ENCODE data around the gene LMX1A.

LMX1A gene

GRCh38 chr1:165218731-165219130 is 137.8 kb downstream of the LMX1A start:
- no peak for DNase-seq (ENCODE audit: low read depth)

GRCh38 chr1:165217958-165218357 is 138.6 kb downstream of the LMX1A start:
- DNase-seq (ENCODE audit: low read depth), result no peak

- DNase-seq (ENCODE audit: low read depth), result no peak
Measured at GRCh38 chr1:165216254-165216653, 140.3 kb downstream of the LMX1A start.

- no peak for DNase-seq (ENCODE audit: low read depth)
Measured at GRCh38 chr1:165215676-165216075, 140.8 kb downstream of the LMX1A start.

GRCh38 chr1:165212229-165212628 is 144.3 kb downstream of the LMX1A start:
- DNase-seq (ENCODE audit: low read depth), result no peak

GRCh38 chr1:165207853-165208515 is 148.5 kb downstream of the LMX1A start:
- no peak for DNase-seq (ENCODE audit: low read depth)

GRCh38 chr1:165205145-165205544 is 151.4 kb downstream of the LMX1A start:
- no peak for DNase-seq (ENCODE audit: low read depth)

DNA sequence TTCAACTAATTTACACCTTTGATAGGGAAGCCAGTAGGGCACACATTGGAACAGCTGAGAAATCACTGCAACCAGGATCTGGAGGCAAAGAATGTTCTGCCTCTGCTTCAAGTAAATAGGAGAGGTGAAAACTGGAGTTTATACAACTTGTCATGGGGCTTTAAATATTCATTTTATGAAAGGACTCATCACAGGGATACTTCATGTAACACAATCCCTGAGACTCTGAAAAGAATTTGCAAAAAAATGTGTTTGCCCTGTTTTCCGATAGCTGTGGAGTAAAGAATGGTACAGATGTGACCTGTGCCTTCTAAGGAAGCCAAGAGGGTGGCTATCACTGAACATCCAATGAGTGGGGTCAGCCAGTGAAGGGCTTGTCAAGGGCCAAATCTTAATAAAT is 152.0 kb downstream of the LMX1A start:
- DNase-seq (ENCODE audit: low read depth), result no peak

GRCh38 chr1:165191087-165191486 is 165.4 kb downstream of the LMX1A start:
- DNase-seq (ENCODE audit: low read depth), result no peak

- DNase-seq (ENCODE audit: low read depth), result no peak
Measured at GRCh38 chr1:165189913-165190312, 166.6 kb downstream of the LMX1A start.

- no peak for DNase-seq (ENCODE audit: low read depth)
Measured at GRCh38 chr1:165189011-165189410, 167.5 kb downstream of the LMX1A start.

DNA sequence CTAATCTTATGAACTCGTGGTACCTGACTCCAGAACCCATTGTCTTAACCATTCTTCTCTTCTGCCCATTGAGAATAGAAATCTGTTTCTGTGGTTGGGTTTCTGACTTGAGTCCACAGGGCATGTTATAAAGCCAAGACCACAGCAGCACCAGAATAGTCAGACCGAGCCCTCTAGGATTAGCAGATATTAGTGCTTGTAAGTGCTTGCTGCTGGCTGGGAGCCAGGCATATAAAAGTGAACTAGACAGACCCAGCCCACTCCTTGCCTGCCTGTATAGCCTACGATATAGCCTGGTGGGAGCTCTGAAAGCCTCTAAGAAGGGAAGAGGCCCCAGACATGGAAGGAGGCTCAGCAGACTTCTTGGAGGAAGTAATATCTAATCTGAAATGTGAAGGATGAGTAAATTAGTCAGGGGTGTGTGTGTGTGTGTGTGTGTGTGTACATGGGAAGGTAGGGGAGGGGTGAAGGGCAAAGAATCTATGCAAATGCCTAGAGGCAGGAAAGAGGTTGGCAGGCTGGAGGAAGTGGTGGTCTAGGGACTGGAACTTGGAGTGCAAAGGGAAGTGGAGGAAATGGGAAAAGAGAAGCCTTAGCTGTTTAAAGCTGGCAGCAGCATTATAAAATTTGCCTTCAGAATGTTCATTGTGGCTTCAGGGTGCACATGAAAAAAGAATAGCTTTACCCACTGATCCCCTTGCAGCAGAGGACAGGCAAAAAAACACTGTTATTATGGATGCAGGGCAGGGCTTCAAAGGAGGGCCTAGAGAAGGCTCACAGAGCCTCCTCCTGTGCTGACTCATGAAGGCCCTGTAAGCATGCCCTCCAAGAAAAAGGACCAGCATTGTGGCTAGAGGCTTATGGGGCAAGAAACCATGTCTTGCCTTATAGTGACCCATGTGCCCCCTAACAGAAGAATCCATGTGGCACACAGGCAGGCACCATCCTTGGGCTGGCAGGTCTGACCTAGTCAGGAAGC is 169.2 kb downstream of the LMX1A start:
- DNase-seq (ENCODE audit: low read depth), result no peak

DNA sequence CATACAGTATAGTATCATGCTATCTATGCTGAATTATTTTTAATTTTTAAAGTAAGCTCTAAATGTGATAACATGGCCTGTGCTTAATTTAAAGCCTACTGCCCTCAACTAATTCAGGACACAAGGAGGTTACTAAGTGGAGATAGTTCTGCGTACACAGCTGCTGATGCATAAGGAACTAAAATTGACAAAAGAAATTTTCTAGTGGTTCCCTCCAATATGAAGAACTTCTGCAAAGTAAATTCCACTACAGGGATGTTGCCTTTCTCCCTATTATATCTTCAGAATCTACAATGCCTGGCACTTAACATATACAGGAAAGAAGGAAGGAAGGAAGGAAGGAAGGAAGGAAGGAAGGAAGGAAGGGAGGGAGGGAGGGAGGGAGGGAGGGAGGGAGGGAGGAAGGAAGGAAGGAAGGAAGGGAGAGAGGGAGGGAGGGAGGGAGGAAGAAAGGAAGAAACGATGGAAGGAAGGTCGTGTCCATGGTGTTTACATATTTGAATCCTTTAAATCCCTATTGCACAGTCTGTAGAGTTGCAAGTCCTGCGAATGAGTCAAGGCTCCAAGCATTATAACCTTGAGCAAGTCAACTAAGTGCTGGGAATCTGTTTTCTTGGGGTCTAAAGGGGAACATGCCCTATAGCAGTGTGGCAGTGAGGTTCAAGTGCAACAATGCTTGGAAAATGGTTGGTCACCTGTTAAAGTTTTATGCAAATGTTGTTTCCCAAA is 171.2 kb downstream of the LMX1A start:
- no peak for DNase-seq (ENCODE audit: low read depth)

GRCh38 chr1:165182975-165183374 is 173.5 kb downstream of the LMX1A start:
- no peak for DNase-seq (ENCODE audit: low read depth)

DNA sequence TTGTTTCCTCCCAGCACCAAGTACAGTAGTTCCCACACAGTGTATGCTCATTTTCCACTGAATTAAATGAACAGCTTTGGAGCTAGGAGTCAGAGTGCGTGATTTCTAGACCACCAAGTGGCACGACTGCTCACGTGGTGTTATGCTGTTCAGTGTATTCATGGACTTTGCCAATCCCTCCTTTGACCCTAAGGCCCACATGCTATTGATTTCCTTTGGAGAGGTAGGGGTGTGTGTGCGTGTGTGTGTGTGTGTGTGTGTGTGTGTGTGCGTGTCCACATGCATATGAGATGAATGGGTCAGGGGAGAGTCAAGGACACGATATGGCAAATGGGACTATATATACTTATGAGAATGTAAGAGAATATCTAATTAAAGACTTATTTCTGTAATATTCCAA is 177.2 kb downstream of the LMX1A start:
- no peak for DNase-seq (ENCODE audit: low read depth)

- DNase-seq (ENCODE audit: low read depth), result no peak
Measured at GRCh38 chr1:165174491-165174890, 182.0 kb downstream of the LMX1A start.

DNA sequence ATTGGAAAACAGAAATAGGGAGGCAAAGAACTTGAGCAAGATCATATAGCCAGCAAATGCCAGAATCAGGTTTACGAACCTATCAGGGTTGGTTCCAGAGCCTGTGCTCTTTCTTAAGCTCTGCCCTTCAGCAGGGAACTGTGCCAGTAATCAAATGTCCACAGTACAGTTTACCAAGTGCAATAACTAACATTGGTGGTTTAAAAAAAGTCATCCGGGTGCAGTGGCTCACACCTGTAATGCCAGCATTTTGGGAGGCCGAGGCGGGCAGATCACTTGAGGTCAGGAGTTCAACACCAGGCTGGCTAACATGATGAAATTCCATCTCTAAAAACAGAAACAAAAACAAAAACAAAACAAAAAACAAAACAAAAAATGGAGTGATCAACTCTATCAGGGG is 182.7 kb downstream of the LMX1A start:
- no peak for DNase-seq (ENCODE audit: low read depth)

GRCh38 chr1:165173409-165173808 is 183.1 kb downstream of the LMX1A start:
- DNase-seq (ENCODE audit: low read depth), result no peak

- DNase-seq (ENCODE audit: low read depth), result no peak
Measured at GRCh38 chr1:165172666-165173065, 183.8 kb downstream of the LMX1A start.

- no peak for DNase-seq (ENCODE audit: low read depth)
Measured at GRCh38 chr1:165169729-165170128, 186.8 kb downstream of the LMX1A start.

DNA sequence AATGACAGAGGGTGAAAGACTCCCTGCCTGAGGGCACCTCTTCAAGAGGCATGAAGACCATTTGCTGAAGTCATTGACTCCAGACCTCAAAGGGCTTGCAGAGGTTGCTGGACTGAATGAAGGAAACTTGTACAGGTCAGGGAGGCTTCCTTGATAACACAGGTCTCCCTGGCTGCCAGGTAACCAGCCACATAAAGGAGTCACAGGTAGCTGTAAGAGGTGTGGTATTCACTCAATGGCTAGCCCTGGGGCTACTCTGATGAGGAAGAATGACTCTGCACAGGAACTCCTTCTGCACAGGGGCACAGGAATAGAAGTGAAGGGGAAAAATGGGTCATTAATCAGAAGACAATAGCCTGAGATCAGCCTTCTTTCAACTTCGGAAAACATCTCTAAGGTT is 187.5 kb downstream of the LMX1A start:
- no peak for DNase-seq (ENCODE audit: low read depth)

DNA sequence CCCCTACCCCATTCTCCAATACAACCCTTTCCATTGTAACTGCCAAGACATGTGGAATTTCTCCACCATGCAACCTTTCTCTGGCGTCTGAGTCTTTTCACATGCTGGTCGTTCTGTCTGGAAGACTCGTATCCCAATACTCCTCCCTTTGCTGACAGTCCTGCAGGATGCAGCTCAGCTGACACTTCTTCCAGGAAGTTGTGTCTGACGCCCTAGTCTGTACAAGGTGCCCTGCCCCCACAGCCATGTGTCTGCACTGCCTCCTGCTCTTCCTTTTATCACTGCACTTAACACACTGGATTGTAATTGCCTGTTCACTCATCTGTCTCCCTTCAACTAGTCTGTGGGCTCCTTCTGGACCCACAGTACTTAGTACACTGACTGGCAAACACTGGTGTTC is 188.0 kb downstream of the LMX1A start:
- no peak for DNase-seq (ENCODE audit: low read depth)
